NCI-H146 treated with DMSO at 0.1 percent for 48 hours (cell line): ENCODE measurements around the gene TOM1L2.
A peak's percentile ranks its signal among the peaks of the same experiment; 100 is the strongest.

Experiments used
- DNase-seq: peaks from one replicate; lab custom pipeline; 2025; ENCODE audit not compliant: unreplicated experiment; lab: John Stamatoyannopoulos, UW

Gene TOM1L2

GRCh38 chr17:17902376-17902775 is 69.8 kb downstream of the TOM1L2 start:
- DNase-seq = no peak

GRCh38 chr17:17900615-17901520 is 71.3 kb downstream of the TOM1L2 start:
- peak; percentile 23 for DNase-seq

- DNase-seq = no peak
Measured at GRCh38 chr17:17899486-17899885, 72.7 kb downstream of the TOM1L2 start.

DNA sequence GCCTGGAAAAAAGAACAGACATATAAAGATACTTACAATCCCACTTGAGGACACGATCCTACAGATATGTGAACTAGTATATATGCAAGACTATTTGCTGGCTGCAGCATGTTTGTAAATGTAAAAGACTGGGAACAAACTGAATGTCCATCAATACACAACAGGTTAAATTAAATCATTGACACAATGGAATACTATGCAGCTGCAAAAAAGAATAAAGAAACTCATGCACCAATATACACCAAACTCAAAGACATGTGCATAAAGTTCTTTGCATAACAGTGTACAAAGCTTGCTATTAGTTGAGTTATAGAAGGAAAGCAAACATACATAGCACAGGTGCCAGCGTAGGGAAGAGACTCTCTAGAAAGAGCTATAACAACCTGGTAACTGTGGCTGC is 73.5 kb downstream of the TOM1L2 start:
- DNase-seq = no peak

- DNase-seq = no peak
Measured at GRCh38 chr17:17897442-17897841, 74.8 kb downstream of the TOM1L2 start.

DNA sequence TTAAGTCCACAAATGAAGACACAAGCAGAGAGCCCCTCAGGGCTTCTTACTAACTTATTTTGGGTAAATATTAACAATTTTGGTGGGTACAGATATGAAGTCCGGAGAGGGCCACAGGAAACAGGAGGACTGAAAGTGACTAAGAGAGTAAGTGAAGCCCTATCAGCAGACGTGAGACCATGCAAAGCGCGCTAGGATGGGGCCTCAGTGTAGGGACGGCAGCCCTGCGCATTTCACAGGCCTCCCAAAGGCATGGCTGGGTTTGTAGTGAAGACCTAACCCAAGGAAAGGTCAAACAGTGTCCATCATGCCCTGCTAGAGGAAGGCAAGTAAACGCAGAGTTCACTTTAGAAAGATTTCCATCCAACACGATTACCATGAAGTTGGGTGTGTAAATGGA is 75.5 kb downstream of the TOM1L2 start:
- DNase-seq = no peak

DNA sequence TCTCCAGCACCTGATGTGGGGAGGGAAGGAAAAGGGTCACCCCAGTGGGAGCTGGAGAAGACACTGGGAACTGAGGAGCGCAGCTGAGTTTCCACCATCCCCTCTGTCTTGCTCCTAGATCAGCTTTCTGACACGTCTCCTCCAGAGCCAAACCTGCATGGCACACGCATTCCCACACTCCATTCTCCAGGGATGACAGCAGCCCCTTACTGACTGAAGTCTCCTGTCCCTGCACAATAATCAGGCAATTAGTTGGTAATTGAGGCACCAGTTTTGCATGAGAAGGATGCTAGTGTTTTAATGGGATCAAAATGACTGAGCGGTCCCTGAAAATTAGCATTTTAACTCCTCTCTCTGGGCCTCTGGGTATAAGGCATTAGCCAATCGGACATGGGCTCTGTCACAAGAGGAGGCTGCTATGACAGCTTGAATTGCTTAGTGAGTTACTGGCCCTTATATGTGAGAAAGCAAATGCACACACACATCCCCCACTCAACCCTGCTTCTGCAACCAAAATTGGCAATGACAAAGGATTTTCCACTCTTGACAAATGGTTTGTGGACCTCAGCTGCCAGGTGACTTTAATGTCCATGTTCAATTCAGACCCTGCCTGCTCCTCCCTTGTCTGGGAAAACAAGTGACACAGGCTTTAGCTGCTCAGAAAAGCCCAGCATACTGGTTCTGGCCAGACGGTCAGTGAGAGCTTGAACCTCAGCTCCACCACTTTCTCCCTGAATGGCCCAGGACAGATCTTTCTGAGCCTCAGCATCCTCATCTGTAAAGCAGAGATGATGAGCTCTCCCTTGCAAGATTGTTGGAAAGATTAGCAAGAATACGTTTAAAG is 78.2 kb downstream of the TOM1L2 start:
- DNase-seq = no peak

GRCh38 chr17:17892731-17893130 is 79.5 kb downstream of the TOM1L2 start:
- DNase-seq = no peak

GRCh38 chr17:17892009-17892408 is 80.2 kb downstream of the TOM1L2 start:
- DNase-seq = no peak

DNA sequence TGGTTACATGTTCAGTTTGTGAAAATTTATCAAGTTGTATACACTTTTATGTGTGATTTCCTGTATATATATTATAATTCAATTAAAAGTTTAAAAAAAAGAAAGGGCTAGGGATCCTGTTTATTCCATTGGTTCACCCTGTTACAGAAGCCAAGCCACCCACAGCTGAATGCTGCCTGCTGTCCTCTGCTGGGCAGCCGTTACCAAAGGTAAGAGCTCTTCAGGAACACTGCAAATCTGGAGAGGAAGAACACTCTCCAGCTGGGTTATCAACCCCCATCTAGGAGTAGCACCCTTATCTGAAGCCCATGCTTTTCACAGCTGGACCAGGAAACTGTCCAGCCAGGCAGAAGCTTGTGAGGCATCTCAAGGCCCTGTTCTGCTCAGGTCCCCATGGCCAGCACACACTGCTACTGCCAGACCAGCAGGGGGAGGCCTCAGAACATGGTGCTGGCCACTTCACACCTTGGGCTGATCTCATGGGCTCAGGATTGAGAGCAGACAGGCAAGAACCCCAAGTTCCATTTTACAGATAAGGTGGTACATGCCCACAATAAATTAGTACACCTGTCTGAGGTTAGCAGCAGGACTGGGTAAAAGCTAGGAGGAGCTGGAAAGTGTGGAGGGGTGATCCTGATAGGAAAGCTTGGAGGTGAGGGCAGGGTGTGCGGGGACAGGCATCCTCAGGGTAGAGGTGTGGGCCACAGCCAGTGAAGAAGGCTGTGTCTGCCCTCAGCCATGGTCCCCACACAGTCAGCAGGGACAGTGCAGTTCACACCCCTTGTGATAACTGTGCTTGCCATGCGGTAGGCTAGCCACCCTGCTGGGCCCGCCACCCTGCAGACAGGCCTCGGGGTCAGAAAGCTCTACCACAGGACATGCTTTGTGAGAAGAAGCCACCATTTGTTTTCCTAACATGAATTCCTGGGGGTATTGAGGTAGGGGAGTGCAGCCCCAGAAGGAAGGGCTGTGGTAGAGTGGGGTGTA is 81.1 kb downstream of the TOM1L2 start:
- DNase-seq = peak; percentile 17

GRCh38 chr17:17889922-17890321 is 82.3 kb downstream of the TOM1L2 start:
- no peak for DNase-seq

- no peak for DNase-seq
Measured at GRCh38 chr17:17888821-17889220, 83.4 kb downstream of the TOM1L2 start.

GRCh38 chr17:17888371-17888770 is 83.8 kb downstream of the TOM1L2 start:
- no peak for DNase-seq

GRCh38 chr17:17887752-17888304 is 84.4 kb downstream of the TOM1L2 start:
- no peak for DNase-seq

GRCh38 chr17:17886726-17887125 is 85.5 kb downstream of the TOM1L2 start:
- DNase-seq = no peak

- no peak for DNase-seq
Measured at GRCh38 chr17:17886226-17886625, 86.0 kb downstream of the TOM1L2 start.

- no peak for DNase-seq
Measured at GRCh38 chr17:17884391-17885357, 87.5 kb downstream of the TOM1L2 start.

- no peak for DNase-seq
Measured at GRCh38 chr17:17883801-17884200, 88.4 kb downstream of the TOM1L2 start.

GRCh38 chr17:17882082-17882581 is 90.1 kb downstream of the TOM1L2 start:
- DNase-seq = no peak
